Measurements from ENCODE around the gene DDX28.

The DDX28 gene

GRCh38 chr16:68022728-68023537, at the start of gene DDX28, which contains the start of gene DUS2:
Gene DDX28 (minus strand): TSS chr16:68023232. CDS start chr16:68023202, 30 bp downstream.
Gene DUS2 (plus strand): TSS chr16:68023284. CDS start chr16:68038024, 14,740 bp downstream.
- DNase-seq: peak; percentile 57

GRCh38 chr16:68072038-68072695, 49.1 kb upstream of the DDX28 start:
- DNase-seq: no peak

- no peak for DNase-seq
These were observed 48.5 kb upstream of the DDX28 start for GRCh38 chr16:68071518-68071901.

- no peak for DNase-seq
These were observed 47.9 kb upstream of the DDX28 start for GRCh38 chr16:68070806-68071517.

GRCh38 chr16:68070249-68070730, 47.3 kb upstream of the DDX28 start:
- DNase-seq: no peak

- no peak for DNase-seq
These were observed 46.6 kb upstream of the DDX28 start for GRCh38 chr16:68069511-68070248.

GRCh38 chr16:68068926-68069325, 45.9 kb upstream of the DDX28 start:
- DNase-seq: no peak

- DNase-seq: no peak
These were observed 43.7 kb upstream of the DDX28 start for GRCh38 chr16:68066763-68067162.

GRCh38 chr16:68065716-68066305, 42.8 kb upstream of the DDX28 start:
- DNase-seq: no peak

GRCh38 chr16:68064791-68065365, 41.8 kb upstream of the DDX28 start:
- DNase-seq: no peak

GRCh38 chr16:68062910-68063393, 39.9 kb upstream of the DDX28 start:
- no peak for DNase-seq

GRCh38 chr16:68061396-68061795, 38.4 kb upstream of the DDX28 start:
- no peak for DNase-seq

GRCh38 chr16:68059804-68060203, 36.8 kb upstream of the DDX28 start:
- no peak for DNase-seq

GRCh38 chr16:68055395-68055794, 32.4 kb upstream of the DDX28 start:
- DNase-seq: no peak

GRCh38 chr16:68049449-68049848, 26.4 kb upstream of the DDX28 start:
- no peak for DNase-seq

- no peak for DNase-seq
These were observed 25.0 kb upstream of the DDX28 start for GRCh38 chr16:68047987-68048386.

GRCh38 chr16:68046106-68046505, 23.1 kb upstream of the DDX28 start:
- no peak for DNase-seq

- DNase-seq: no peak
These were observed 18.8 kb upstream of the DDX28 start for GRCh38 chr16:68041783-68042182.

- DNase-seq: no peak
These were observed 17.7 kb upstream of the DDX28 start for GRCh38 chr16:68040506-68041288.

GRCh38 chr16:68037841-68038597, 15.0 kb upstream of the DDX28 start:
- DNase-seq: no peak
